Medulla oblongata (tissue), 1 donor: Measurements from ENCODE around the gene B4GALT1.
"Not testable (repeated sequence)": the region's sequence is repeated elsewhere in the genome, so short reads cannot be mapped to it uniquely, and the experiment has no call there.

Experiments used
- DNase-seq: peaks from one replicate; pipeline ENCODE4 v3.0.0-alpha.2; 2015; ENCODE audit errors: extremely low spot score

B4GALT1 gene

GRCh38 chr9:33162721-33163311 is 4.3 kb downstream of the B4GALT1 start:
- no peak for DNase-seq

GRCh38 chr9:33161589-33162132 is 5.5 kb downstream of the B4GALT1 start:
- no peak for DNase-seq

GRCh38 chr9:33161011-33161588 is 6.0 kb downstream of the B4GALT1 start:
- no peak for DNase-seq

- not testable (repeated sequence) for DNase-seq
Observed at GRCh38 chr9:33160446-33160845, 6.7 kb downstream of the B4GALT1 start.

GRCh38 chr9:33159777-33160127 is 7.4 kb downstream of the B4GALT1 start:
- peak; percentile 84 for DNase-seq

GRCh38 chr9:33158843-33159776 is 8.0 kb downstream of the B4GALT1 start:
- DNase-seq = peak; percentile 58

- no peak for DNase-seq
Observed at GRCh38 chr9:33157960-33158842, 8.9 kb downstream of the B4GALT1 start.

- DNase-seq = no peak
Observed at GRCh38 chr9:33155393-33155792, 11.7 kb downstream of the B4GALT1 start.

- DNase-seq = no peak
Observed at GRCh38 chr9:33154371-33154770, 12.8 kb downstream of the B4GALT1 start.

GRCh38 chr9:33153666-33154065 is 13.5 kb downstream of the B4GALT1 start:
- DNase-seq = no peak

- no peak for DNase-seq
Observed at GRCh38 chr9:33153001-33153400, 14.1 kb downstream of the B4GALT1 start.

GRCh38 chr9:33151601-33152000 is 15.5 kb downstream of the B4GALT1 start:
- DNase-seq = no peak

GRCh38 chr9:33151007-33151557 is 16.1 kb downstream of the B4GALT1 start:
- no peak for DNase-seq

GRCh38 chr9:33148367-33149014 is 18.6 kb downstream of the B4GALT1 start:
- no peak for DNase-seq

GRCh38 chr9:33147416-33148169 is 19.5 kb downstream of the B4GALT1 start:
- no peak for DNase-seq

- DNase-seq = no peak
Observed at GRCh38 chr9:33146298-33146697, 20.8 kb downstream of the B4GALT1 start.

GRCh38 chr9:33144551-33144950 is 22.6 kb downstream of the B4GALT1 start:
- no peak for DNase-seq

- no peak for DNase-seq
Observed at GRCh38 chr9:33143241-33143661, 23.9 kb downstream of the B4GALT1 start.

GRCh38 chr9:33142535-33142934 is 24.6 kb downstream of the B4GALT1 start:
- no peak for DNase-seq
